H1 (cell line): Measurements from ENCODE around the gene ZFP1. TPM values are rescaled to one million over a fixed set of nuclear protein-coding genes. Genes with fewer than 3 reads are reported as not detected.

ENCODE experiments used
- CTCF ChIA-PET: fragments of 300-600 bp; sonication (Branson Sonifier 250); formaldehyde crosslinking; loops from one replicate; lab custom pipeline; 2021; ENCODE audit not compliant: partially characterized antibody; lab: Charles Lee
- POLR2A ChIA-PET: fragments of 300-600 bp; sonication (Branson Sonifier 250); formaldehyde crosslinking; loops from one replicate; lab custom pipeline; 2021; ENCODE audit warnings: inconsistent platforms; ENCODE audit not compliant: partially characterized antibody; lab: Charles Lee
- DNase-seq, 2 experiments: peaks; one replicate each; pipeline versions ENCODE4 v3.0.0 to v3.0.0-alpha.2; 2010 to 2022; ENCODE audit warnings: low spot score in 2 of 2, low read depth in 1 of 2, mixed read lengths in 1 of 2
- FAIRE-seq: peaks from 2 replicates; lab custom pipeline; 2011; peaks lifted over from hg19 to GRCh38; lab: Jason Lieb, UNC
- H2AFZ ChIP-seq: 2 replicates; pipeline ENCODE4 v1.8.1; 2012; ENCODE audit warnings: low read length, inconsistent platforms
- H2AK5ac ChIP-seq: 2 replicates; pipeline ENCODE4 v1.6.1; 2013; ENCODE audit warnings: low read depth, low read length
- H2BK120ac ChIP-seq: replicated peaks from 2 replicates; pipeline ENCODE3; 2013; ENCODE audit warnings: low read depth, low read length, inconsistent platforms
- H2BK12ac ChIP-seq: 2 replicates; pipeline ENCODE4 v1.6.1; 2013; ENCODE audit warnings: low read depth, low read length
- H2BK15ac ChIP-seq: 2 replicates; pipeline ENCODE4 v1.6.1; 2013; ENCODE audit warnings: low read length
- H2BK20ac ChIP-seq: 2 replicates; pipeline ENCODE4 v1.6.1; 2013; ENCODE audit warnings: low read length
- H2BK5ac ChIP-seq: 2 replicates; pipeline ENCODE4 v1.6.1; 2013; ENCODE audit warnings: low read depth, low read length
- H3K14ac ChIP-seq: 2 replicates; pipeline ENCODE4 v1.6.1; 2013; ENCODE audit warnings: inconsistent platforms; ENCODE audit not compliant: insufficient read length
- H3K18ac ChIP-seq: 2 replicates; pipeline ENCODE4 v1.6.1; 2013; ENCODE audit warnings: low read length; ENCODE audit errors: extremely low read depth
- H3K23ac ChIP-seq: 2 replicates; pipeline ENCODE4 v1.6.1; 2013; ENCODE audit warnings: inconsistent platforms; ENCODE audit not compliant: insufficient read length
- H3K23me2 ChIP-seq: 2 replicates; pipeline ENCODE4 v1.6.1; 2013; ENCODE audit warnings: low read depth, low read length
- H3K27ac ChIP-seq: 2 replicates; pipeline ENCODE4 v1.6.1; 2011; ENCODE audit warnings: low read depth, low read length, inconsistent platforms
- H3K27me3 ChIP-seq, 4 experiments: replicated peaks in 1 of 4; 1 replicate in 1 of 4; 2 replicates in 3 of 4; pipeline versions ENCODE4 v1.6.1 to v1.8.1; 2011 to 2013; ENCODE audit warnings: low read length in 3 of 4, mild to moderate bottlenecking in 3 of 4, inconsistent platforms in 2 of 4, mixed read lengths in 2 of 4, moderate library complexity in 1 of 4; ENCODE audit not compliant: control insufficient read depth in 3 of 4, insufficient read depth in 3 of 4; ENCODE audit errors: extremely low read depth in 1 of 4
- H3K36me3 ChIP-seq, 4 experiments: 2 replicates each; pipeline versions ENCODE4 v1.6.1 to v1.8.1; 2011 to 2013; ENCODE audit warnings: mild to moderate bottlenecking in 4 of 4, low read length in 3 of 4, moderate library complexity in 2 of 4, control low read depth in 1 of 4, inconsistent platforms in 1 of 4; ENCODE audit not compliant: insufficient read depth in 4 of 4, control insufficient read depth in 2 of 4
- H3K4ac ChIP-seq: replicated peaks from 2 replicates; pipeline ENCODE3; 2013; ENCODE audit warnings: low read length, low read depth, mixed read lengths, inconsistent platforms; ENCODE audit not compliant: insufficient read length
- H3K4me1 ChIP-seq, 4 experiments: replicated peaks in 1 of 4; 1 replicate in 1 of 4; 2 replicates in 3 of 4; pipeline versions ENCODE4 v1.6.1 to v1.8.1; 2011 to 2013; ENCODE audit warnings: low read length in 3 of 4, inconsistent platforms in 2 of 4, mixed read lengths in 1 of 4; ENCODE audit not compliant: insufficient read depth in 4 of 4, control insufficient read depth in 3 of 4
- H3K4me2 ChIP-seq, 2 experiments: 2 replicates each; pipeline versions ENCODE4 v1.6.1 to v1.8.1; 2011 to 2013; ENCODE audit warnings: low read depth in 2 of 2, low read length in 2 of 2, control low read depth in 1 of 2, inconsistent platforms in 1 of 2, mild to moderate bottlenecking in 1 of 2; ENCODE audit not compliant: insufficient read depth in 1 of 2
- H3K4me3 ChIP-seq, 4 experiments: fragments of 200-600, 300-600 bp in 1 of 4; sonication (generic), shearing (Covaris generic), sonication (Bioruptor Twin) in 1 of 4; 2 replicates each; pipeline versions ENCODE4 v1.5.1 to v1.8.1; 2011 to 2016; ENCODE audit warnings: low read length in 4 of 4, low read depth in 3 of 4, control low read depth in 2 of 4, inconsistent platforms in 2 of 4, mild to moderate bottlenecking in 2 of 4, mixed read lengths in 1 of 4, moderate library complexity in 1 of 4; ENCODE audit not compliant: insufficient read depth in 2 of 4; ENCODE audit errors: extremely low read depth in 1 of 4
- H3K56ac ChIP-seq: replicated peaks from 2 replicates; pipeline ENCODE3; 2013; ENCODE audit warnings: low read depth, mild to moderate bottlenecking, mixed read lengths, low read length, inconsistent platforms; ENCODE audit not compliant: insufficient read length
- H3K79me1 ChIP-seq: 2 replicates; pipeline ENCODE4 v1.6.1; 2013; ENCODE audit warnings: low read depth, low read length, control low read depth
- H3K79me2 ChIP-seq, 2 experiments: 2 replicates each; pipeline versions ENCODE4 v1.6.1 to v1.8.1; 2012 to 2013; ENCODE audit warnings: low read length in 2 of 2, mild to moderate bottlenecking in 2 of 2, inconsistent platforms in 1 of 2; ENCODE audit not compliant: insufficient read depth in 2 of 2, control insufficient read depth in 1 of 2
- H3K9ac ChIP-seq, 4 experiments: replicated peaks in 1 of 4; 1 replicate in 1 of 4; 2 replicates in 3 of 4; pipeline versions ENCODE4 v1.6.1 to v1.8.1; 2011 to 2013; ENCODE audit warnings: low read depth in 3 of 4, low read length in 3 of 4, control low read depth in 2 of 4, mild to moderate bottlenecking in 2 of 4, moderate library complexity in 2 of 4, inconsistent platforms in 1 of 4; ENCODE audit errors: extremely low read depth in 1 of 4
- H3K9me3 ChIP-seq, 2 experiments: 2 replicates each; pipeline versions ENCODE4 v1.6.1 to v1.8.1; 2012 to 2013; ENCODE audit warnings: mild to moderate bottlenecking in 2 of 2, moderate library complexity in 2 of 2, control low read depth in 1 of 2, inconsistent platforms in 1 of 2, low read depth in 1 of 2, low read length in 1 of 2, mixed read lengths in 1 of 2; ENCODE audit not compliant: insufficient read depth in 2 of 2
- H4K20me1 ChIP-seq, 2 experiments: replicated peaks in 1 of 2; 2 replicates each; pipeline versions ENCODE3 to v1.8.1; 2011 to 2013; ENCODE audit warnings: inconsistent platforms in 2 of 2, low read length in 2 of 2, mild to moderate bottlenecking in 1 of 2; ENCODE audit not compliant: insufficient read depth in 2 of 2, control insufficient read depth in 1 of 2
- H4K5ac ChIP-seq: 2 replicates; pipeline ENCODE4 v1.6.1; 2013; ENCODE audit warnings: low read length, low read depth, mixed read lengths, inconsistent platforms; ENCODE audit not compliant: insufficient read length
- H4K8ac ChIP-seq: 2 replicates; pipeline ENCODE4 v1.8.0; 2013; ENCODE audit warnings: mild to moderate bottlenecking, moderate library complexity, low read length, inconsistent platforms; ENCODE audit not compliant: insufficient read depth; ENCODE audit errors: extremely low read depth
- H4K91ac ChIP-seq: replicated peaks from 2 replicates; pipeline ENCODE3; 2013; ENCODE audit warnings: low read length, mixed read lengths, inconsistent platforms; ENCODE audit not compliant: insufficient read length
- BACH1 ChIP-seq: IDR thresholded peaks from 2 replicates; pipeline ENCODE4 v1.6.1; 2012; ENCODE audit warnings: low read length, improper control_type of control experiment
- BRCA1 ChIP-seq: IDR thresholded peaks from 2 replicates; pipeline ENCODE4 v1.6.1; 2012; ENCODE audit warnings: low read depth, low read length, improper control_type of control experiment
- CBX8 ChIP-seq: fragments of 300-800, 300-1000 bp; sonication (generic); IDR thresholded peaks from 2 replicates; pipeline ENCODE4 v1.7.1; 2016; ENCODE audit warnings: low read depth, low read length, borderline replicate concordance
- CTBP2 ChIP-seq: IDR thresholded peaks from 2 replicates; pipeline ENCODE4 v1.7.0; 2011; ENCODE audit warnings: borderline replicate concordance, mild to moderate bottlenecking, moderate library complexity, mixed read lengths, low read length; ENCODE audit not compliant: insufficient read depth, insufficient read length
- EGR1 ChIP-seq: IDR thresholded peaks from 2 replicates; pipeline ENCODE4 v1.6.1; 2011; ENCODE audit warnings: low read depth, low read length, borderline replicate concordance
- KDM4A ChIP-seq: IDR thresholded peaks from one replicate; pipeline ENCODE4 v1.7.1; 2012; ENCODE audit warnings: low read depth, mild to moderate bottlenecking, moderate library complexity, low read length, inconsistent platforms; ENCODE audit not compliant: severe bottlenecking
- KDM5A ChIP-seq: fragments of 200-600 bp; IDR thresholded peaks from 2 replicates; pipeline ENCODE4 v1.7.1; 2012; ENCODE audit warnings: mild to moderate bottlenecking, low read length, inconsistent platforms, mixed read lengths
- MAFK ChIP-seq: IDR thresholded peaks from 2 replicates; pipeline ENCODE4 v1.6.1; 2012; ENCODE audit warnings: low read depth, mild to moderate bottlenecking, improper control_type of control experiment, low read length
- PHF8 ChIP-seq: fragments of 200-600 bp; sonication (generic); conservative IDR thresholded peaks from 2 replicates; pipeline ENCODE4 v1.7.1; 2012; ENCODE audit warnings: low read depth, mild to moderate bottlenecking, inconsistent platforms, low read length, moderate library complexity
- RAD21 ChIP-seq, 2 experiments: IDR thresholded peaks in 1 of 2; conservative IDR thresholded peaks in 1 of 2; 2 replicates each; pipeline ENCODE4 v1.6.1; 2011; ENCODE audit warnings: low read depth in 2 of 2, low read length in 2 of 2, improper control_type of control experiment in 1 of 2, inconsistent platforms in 1 of 2, mild to moderate bottlenecking in 1 of 2, moderate library complexity in 1 of 2
- SIN3A ChIP-seq, 2 experiments: IDR thresholded peaks in 1 of 2; conservative IDR thresholded peaks in 1 of 2; 2 replicates each; pipeline ENCODE4 v1.6.1; 2011 to 2012; ENCODE audit warnings: low read length in 2 of 2, improper control_type of control experiment in 1 of 2, low read depth in 1 of 2, mild to moderate bottlenecking in 1 of 2
- SIRT6 ChIP-seq: IDR thresholded peaks from one replicate; pipeline ENCODE4 v1.7.1; 2012; ENCODE audit warnings: low read length, inconsistent platforms
- SIX5 ChIP-seq: IDR thresholded peaks from 2 replicates; pipeline ENCODE4 v1.6.1; 2011; ENCODE audit warnings: mild to moderate bottlenecking, low read depth, low read length
- TAF1 ChIP-seq: IDR thresholded peaks from 2 replicates; pipeline ENCODE4 v1.6.1; 2011; ENCODE audit warnings: mild to moderate bottlenecking, low read depth, low read length
- WGBS, 2 experiments: shearing (Covaris generic) in 1 of 2; methylation state at CpG; one replicate each; pipeline versions ENCODE4 v1.1.6 to v1.1.7; 2013 to 2015; ENCODE audit warnings: low lambda C conversion rate in 2 of 2, mixed read lengths in 2 of 2, inconsistent platforms in 1 of 2, low coverage in 1 of 2, missing lambda C conversion rate in 1 of 2; ENCODE audit not compliant: insufficient replicate concordance in 2 of 2, insufficient coverage in 1 of 2, insufficient read length in 1 of 2; ENCODE audit errors: extremely low coverage in 1 of 2, missing lambda C conversion rate in 1 of 2; 5-methylcytosine and 5-hydroxymethylcytosine counted together
- polyA plus RNA-seq, 7 experiments: library from polyadenylated mRNA; depleted of rRNA in 3 of 7; stranded (reverse) in 5 of 7; unstranded in 2 of 7; fragments of >200 nt in 5 of 7; fragments of 200-250 nt in 2 of 7; gene quantifications; 1 replicate in 5 of 7; 2 replicates in 1 of 7; 4 replicates in 1 of 7; pipeline versions ENCODE4 v1.2.1 to v1.2.3, GENCODE V29; 2011 to 2013; ENCODE audit warnings: missing spikeins in 2 of 7, mixed read lengths in 2 of 7
- total RNA-seq: library from RNA; stranded (reverse); fragmentation: NEBNext Ultra II Directional; extraction: Animal tissue kit (Norgen Biotek cat#: 25700); gene quantifications from 2 replicates; pipeline ENCODE4 v1.2.1, GENCODE V29; 2021

The ZFP1 gene
- total and polyA plus RNA-seq, 2 of the 8 experiments (the other 6 are each of a cell fraction or from before 2014, with no cell fraction given), result 4.0 to 11.2 TPM

DNA sequence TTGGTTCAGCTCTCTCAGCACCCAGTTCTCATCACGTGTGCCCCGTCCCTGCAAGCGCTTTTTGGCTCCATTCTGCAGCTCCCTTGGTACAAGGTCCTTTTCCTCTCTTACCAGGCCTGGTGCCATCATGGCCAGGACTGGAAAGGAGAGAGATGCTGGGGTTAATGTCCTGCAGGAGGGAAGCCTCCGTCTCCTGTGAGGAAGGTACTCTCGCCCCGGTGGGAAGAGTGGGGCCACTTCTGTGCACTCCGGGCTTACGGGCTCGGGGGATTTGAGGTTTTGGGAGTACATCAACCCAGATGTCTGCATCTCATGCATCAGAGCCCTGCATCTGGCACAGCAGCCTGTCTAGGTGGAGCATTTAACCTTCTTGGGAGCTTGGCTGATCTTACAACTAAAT lies 48.5 kb downstream of the ZFP1 start:
- H3K4me1 ChIP-seq, result peaks cover 0 to 2% (median 0%) of the 10 kb centered on the region in 4 experiments; a peak in 3 of 7 replicates
- H3K79me2 ChIP-seq, result no peaks in the 10 kb centered on the region
- no peak overlapping the region for H3K56ac ChIP-seq
- H3K79me1 ChIP-seq, result no peaks in the 10 kb centered on the region
- WGBS, 2 experiments, result 83% methylated on average over 9 of the region's 9 CpGs; no CpG with 5 or more reads in 1 of the 2 experiments
- no peak overlapping the region for H4K8ac ChIP-seq
- H2BK12ac ChIP-seq, result no peak overlapping the region
- POLR2A ChIA-PET, result interaction anchor here (1.1 kb wide), 1 partner anchor 38 kb away, joined by 3 read pairs; no protein-coding TSS in a partner anchor
- H2BK5ac ChIP-seq, result no peak overlapping the region
- H3K27me3 ChIP-seq, result no peaks in the 10 kb centered on the region
- FAIRE-seq (no peak), DNase-seq (no peak)
- no peaks in the 10 kb centered on the region for H3K36me3 ChIP-seq
- no peak overlapping the region for H3K23ac ChIP-seq
- no peak overlapping the region for H3K4me2 ChIP-seq
- H3K23me2 ChIP-seq, result no peaks in the 10 kb centered on the region
- H3K9ac ChIP-seq, result no peak overlapping the region
- no peak overlapping the region for H4K5ac ChIP-seq
- no peaks in the 10 kb centered on the region for H4K20me1 ChIP-seq
- H3K9me3 ChIP-seq, result no peaks in the 10 kb centered on the region
- H3K4ac ChIP-seq, result no peak overlapping the region
- no peak overlapping the region for H2AK5ac ChIP-seq
- no peak overlapping the region for H4K91ac ChIP-seq
- no peak overlapping the region for H2BK20ac ChIP-seq
- H3K14ac ChIP-seq, result no peak overlapping the region
- no peak overlapping the region for H3K4me3 ChIP-seq
- CTCF ChIA-PET, result interaction anchor here (0.9 to 10.4 kb wide), 11 partner anchors 10 to 425 kb away, joined by 3 to 157 read pairs (median 5); partner anchors contain the start of gene CTRB1
- H3K27ac ChIP-seq, result no peak overlapping the region
- no peak overlapping the region for H2BK15ac ChIP-seq
- H3K18ac ChIP-seq, result no peak overlapping the region
- H2BK120ac ChIP-seq, result no peak overlapping the region
- H2AFZ ChIP-seq, result no peak overlapping the region
- TF ChIP-seq RAD21 (IDR thresholded peaks at IDR 0.05 in 1 of 2, conservative IDR thresholded peaks at IDR 0.05 in 1 of 2; ENCODE audit: low read depth in 2 of 2, low read length in 2 of 2) (no peak), CTBP2 (no peak), MAFK (no peak), PHF8 (no peak), KDM5A (no peak), BRCA1 (no peak), SIN3A (conservative IDR thresholded peaks at IDR 0.05 in 1 of 2, IDR thresholded peaks at IDR 0.05 in 1 of 2; ENCODE audit: low read depth in 1 of 2, low read length in 2 of 2) (no peak), BACH1 (no peak), SIX5 (no peak), CBX8 (no peak), EGR1 (no peak), SIRT6 (no peak), KDM4A (no peak), TAF1 (no peak)
